GM12873 (cell line): ENCODE results near the gene RAPGEF1.

Source experiments
- TF ChIP-seq, protein P1 (sequence below): IDR thresholded peaks from 2 replicates; pipeline ENCODE4 v1.5.1; 2012; ENCODE audit warnings: low read depth, mild to moderate bottlenecking, moderate library complexity, low read length, control low read depth; ENCODE audit not compliant: insufficient read depth; ENCODE audit errors: missing control alignments

RAPGEF1 gene

DNA sequence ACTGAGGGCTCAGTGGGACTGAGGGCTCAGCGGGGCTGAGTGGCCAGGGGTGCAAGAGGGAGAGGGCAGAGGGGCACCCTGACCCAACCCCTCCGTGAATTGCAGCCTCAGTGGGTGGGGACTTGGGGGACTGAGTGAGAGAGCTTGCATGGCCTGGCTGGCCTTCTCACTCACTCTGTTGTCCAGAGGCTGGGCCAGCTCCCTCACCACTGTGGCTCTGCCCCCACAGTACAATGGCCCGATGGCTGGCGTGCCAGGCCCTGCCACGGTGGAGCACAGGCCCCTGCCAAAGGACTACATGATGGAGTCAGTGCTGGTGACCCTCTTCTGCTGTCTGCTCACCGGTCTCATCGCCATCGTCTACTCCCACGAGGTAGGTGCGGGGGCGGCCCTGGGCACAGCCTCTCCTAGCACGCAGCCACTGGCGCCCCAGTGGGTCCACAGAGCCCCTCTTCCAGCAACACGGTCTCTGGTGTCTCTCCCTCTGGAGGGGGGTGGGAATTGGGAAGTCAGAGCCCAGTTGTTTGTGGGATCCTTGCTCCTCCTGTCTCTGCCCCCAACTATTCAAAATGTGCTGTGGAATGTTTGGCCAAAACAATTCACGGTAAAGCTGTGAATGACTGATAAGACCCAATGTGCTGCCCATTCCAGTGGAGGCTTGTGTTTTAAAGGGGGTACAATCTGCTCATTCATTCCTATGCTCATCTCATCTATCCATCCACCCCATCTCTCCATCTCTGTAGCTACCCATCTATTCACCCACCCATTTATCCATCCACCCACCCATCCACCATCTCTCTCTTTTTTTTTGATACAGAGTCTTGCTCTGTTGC, 183.8 kb downstream of the RAPGEF1 start:
- TF ChIP-seq, protein P1, sequence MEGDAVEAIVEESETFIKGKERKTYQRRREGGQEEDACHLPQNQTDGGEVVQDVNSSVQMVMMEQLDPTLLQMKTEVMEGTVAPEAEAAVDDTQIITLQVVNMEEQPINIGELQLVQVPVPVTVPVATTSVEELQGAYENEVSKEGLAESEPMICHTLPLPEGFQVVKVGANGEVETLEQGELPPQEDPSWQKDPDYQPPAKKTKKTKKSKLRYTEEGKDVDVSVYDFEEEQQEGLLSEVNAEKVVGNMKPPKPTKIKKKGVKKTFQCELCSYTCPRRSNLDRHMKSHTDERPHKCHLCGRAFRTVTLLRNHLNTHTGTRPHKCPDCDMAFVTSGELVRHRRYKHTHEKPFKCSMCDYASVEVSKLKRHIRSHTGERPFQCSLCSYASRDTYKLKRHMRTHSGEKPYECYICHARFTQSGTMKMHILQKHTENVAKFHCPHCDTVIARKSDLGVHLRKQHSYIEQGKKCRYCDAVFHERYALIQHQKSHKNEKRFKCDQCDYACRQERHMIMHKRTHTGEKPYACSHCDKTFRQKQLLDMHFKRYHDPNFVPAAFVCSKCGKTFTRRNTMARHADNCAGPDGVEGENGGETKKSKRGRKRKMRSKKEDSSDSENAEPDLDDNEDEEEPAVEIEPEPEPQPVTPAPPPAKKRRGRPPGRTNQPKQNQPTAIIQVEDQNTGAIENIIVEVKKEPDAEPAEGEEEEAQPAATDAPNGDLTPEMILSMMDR = no peak

DNA sequence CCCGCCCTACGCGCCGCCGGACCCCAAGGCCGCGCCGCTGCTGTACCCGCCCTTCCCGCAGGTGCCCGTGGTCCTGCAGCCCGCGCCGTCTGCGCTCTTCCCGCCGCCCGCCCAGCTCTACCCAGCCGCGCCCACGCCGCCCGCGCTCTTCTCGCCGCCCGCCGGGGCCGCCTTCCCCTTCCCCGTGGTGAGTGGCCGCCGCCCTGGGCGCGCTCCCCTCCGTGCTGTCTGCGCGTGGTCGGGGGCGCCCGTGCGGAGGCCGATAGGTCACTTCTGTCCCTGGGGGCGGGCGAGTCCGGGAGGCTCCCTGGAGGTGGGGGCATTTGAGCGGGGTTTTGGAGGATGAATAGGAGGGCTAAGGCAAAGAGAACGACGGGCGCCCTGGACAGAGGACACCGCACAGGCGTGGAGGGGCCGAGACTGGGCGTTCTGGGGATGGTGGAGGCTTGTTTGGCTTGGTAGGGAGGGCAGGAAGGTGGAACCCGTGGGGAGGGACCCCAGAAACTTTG, 185.0 kb downstream of the RAPGEF1 start:
- TF ChIP-seq, protein P1 = no peak

DNA sequence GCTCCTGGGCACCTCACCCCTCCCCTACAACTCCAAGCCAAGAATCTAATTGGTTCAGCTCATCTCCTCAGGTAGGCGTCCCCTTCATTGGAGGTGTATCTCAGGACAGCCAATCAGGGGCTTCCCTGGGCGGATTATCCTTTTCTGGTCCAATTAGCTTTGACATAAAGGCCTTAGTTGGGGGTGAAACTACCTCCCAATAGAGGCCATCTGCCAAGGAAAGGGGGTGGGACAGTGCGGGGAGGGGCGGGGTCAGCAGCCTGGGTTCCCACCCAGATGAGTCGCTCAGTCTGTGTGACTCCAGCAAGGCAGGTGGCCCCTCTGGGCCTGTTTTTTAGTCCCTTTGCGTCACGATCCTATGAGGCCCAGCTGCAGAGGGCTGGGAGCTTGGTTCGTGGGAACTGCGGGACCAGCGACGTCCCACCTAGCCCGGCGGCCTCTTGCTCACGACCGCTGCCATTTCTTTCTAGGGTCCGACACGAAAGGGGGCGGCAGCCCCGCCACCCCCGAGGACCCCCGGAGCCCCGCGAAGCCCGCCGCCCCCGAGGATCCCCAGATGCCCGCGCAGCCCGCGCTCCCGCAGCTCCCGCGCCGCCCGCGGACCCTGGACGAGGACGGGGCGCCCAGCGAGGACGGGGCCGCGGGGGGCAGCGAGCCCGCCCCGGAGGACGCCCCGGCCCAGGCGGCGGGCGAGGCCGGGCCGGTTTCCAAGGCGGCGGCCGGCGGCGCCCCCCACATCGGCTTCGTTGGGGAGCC, 185.6 kb downstream of the RAPGEF1 start:
- TF ChIP-seq, protein P1 = no peak

DNA sequence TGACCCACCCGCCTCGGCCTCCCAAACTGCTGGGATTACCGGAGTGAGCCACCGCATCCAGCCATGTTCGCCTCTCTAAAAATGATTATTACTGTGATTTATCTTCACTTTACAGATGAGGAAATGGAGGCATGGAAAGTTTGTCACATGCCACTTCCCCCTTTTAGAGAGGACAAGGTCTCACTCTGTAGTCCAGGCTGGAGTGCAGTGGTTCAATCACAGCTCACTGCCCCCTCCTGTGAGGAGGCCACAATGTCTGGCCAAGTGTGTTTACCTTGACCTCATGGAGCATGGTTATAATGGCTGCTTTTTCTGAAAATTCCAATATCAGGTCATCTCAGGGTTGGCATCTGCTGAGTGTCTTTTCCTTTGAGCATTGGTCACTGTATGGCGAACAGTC, 187.8 kb downstream of the RAPGEF1 start:
- TF ChIP-seq, protein P1 = no peak

DNA sequence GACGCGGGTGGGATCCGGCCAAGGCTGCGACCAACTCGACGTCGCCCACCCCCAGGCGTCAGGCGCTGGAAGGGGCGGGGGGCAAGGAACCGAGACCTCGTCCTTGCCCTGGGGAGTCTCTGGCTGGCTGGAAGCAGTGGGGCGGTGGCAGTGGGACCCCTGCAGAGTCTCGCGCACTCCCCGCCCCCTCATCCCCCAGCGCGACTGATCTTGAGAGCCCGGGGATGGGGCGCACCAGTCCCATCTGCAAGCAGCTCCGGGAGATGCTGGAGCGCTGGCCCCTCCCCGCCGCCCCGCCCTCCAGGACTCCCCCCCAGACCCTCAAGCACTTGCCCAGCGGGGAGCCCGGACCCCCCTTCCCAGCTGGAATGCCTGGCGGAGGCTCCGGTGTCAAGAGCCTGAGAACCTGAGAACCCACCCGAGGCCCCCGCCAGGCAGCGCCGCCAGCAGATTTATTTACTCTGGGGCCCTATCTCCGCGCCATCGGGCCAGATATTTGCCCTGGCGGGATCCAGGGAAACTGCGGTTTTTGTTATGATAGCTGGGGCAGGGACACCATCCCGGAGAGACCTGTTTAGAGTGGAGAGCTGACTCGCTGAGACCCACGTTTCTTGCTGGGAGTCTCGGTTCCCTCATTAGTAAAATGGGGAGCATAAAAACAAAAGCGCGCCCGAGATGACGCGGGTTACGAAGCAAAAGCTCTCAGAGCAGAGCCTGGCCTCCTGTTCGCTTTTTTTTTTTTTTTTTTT, 193.4 kb downstream of the RAPGEF1 start:
- TF ChIP-seq, protein P1 = no peak

DNA sequence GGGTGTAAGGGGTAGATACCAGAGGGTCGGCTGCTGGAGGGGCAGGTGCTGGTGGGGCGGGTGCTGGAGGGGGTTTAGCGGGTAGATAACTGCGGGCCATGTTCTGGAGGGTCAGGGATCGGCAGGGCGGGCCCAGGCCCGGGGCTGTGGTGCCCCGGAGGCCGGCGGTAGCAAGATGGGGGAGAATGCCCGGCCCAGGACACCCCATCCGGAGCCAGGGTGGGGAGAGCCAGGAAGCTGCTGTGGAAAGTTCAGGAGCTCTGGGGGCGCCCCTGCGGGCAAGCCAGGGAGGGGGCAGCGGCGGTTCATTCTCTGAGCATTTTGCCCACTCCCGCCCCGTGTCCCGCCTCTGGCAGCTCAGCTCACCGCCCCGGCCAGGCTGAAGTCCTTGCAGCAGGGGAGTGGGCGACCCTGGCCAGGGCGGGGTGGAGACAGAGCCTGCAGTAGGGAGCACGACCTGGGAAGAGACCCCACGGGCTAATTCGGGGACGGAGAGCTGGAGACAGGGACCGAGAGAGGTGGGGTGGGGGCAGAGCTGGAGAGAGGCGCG, 194.0 kb downstream of the RAPGEF1 start:
- TF ChIP-seq, protein P1 = no peak
